GM21381 (cell line): ENCODE measurements around the gene SH3RF3.

Source experiments
- ATAC-seq: cut with Tn5 transposase; IDR thresholded peaks from one replicate; pipeline ENCODE4 v1.9.1; 2021; ENCODE audit warnings: mild to moderate bottlenecking, moderate library complexity; ENCODE audit not compliant: unreplicated experiment

The SH3RF3 gene

DNA sequence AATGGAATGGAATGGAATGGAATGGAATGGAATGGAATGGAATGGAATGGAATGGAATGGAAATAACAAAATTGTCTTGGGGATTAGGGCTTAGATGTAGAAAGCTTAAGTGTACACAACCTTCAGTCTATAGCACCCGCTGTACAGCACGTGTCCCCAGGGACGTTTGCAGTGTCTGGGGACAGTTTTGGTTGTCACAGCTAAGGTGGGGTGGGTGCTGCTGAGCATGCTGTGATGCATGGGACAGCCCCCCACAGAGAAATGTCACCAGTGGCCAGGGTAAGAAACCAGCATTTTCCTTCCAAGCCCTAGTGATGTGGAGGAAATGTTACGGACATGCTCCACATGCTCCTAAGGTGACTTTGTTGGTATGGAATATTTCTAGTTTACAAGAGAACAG is 70.8 kb downstream of the SH3RF3 start:
- ATAC-seq: no peak

DNA sequence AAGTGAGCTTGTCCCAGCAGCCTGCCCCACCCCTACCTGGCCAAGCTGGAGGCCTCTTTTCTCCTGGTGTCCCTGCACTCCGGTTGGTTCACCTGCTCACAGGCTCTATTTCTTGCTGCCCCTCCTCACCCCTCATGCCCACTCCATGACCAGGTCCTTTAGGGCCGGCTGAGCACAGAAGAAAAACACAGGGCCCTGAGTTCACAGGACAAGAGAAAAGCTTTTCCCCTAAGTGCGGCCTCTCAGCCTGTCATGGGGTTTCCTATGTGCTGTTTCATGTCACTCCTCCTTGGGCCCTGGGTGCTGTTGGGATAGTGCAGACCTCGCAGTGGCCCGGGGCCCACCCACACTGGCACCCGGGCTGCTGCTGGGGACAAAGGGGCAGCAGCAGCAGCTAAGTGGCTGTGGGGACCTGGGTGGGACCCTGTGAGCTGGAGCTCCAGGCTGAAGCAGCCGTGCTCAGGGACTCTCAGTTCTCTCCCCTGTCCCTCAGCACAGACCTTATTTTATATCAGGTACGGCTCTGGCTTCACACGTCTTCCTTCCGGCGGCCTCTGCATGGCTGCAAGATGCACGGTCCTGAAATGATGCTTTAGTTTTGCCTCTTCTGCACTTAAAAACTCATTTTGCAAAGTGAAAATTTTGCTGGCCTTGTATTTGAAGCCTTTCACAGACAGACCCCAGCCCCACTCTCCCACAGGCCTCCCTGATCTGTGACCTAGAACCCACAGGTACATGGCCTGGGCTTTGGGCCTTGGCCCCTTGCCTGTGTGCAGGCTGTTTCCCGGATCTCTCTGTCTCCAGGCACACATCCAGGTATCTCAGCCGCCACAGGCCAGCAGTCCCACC is 71.8 kb downstream of the SH3RF3 start:
- no peak for ATAC-seq

DNA sequence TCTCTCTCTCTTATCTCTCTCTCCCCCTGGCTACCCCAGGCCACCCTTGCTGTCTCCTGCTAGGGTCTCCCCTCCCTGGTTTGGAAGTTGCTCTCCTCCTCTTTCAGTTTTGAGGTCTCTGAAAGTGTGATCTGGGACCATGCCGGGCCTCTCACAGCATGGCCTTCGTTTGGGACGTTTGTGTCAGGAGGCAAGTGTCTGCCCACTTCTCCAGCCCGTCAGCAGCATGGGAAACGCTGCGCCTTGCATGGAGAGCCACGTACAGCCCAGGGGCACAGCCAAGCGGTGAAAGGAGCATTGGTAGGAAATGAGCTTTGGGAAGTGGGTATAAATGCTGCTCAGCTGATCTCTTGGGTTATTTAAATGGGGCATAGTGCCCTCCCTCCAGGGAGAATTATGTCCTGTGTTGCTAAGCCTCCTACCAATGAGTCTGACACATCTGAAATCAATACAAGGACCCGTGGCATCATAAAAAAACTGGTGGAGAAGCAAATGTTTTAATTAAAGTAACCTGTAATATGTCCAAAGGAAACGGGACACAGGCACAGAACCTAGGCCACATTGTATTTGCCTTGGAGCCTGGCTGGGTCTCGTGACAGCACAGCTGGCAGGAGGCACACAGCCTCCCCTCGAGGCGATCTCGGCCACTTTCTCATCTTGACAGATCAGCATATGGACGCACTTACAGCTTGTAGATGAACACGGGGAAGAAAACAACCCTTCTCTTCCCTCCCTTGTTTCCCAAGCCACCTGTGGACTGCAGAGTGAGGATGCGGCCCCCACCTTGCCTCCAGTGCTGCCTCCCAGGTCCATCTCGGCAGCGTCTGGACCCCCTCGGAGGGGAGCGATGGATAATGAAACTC is 72.7 kb downstream of the SH3RF3 start:
- ATAC-seq: no peak

DNA sequence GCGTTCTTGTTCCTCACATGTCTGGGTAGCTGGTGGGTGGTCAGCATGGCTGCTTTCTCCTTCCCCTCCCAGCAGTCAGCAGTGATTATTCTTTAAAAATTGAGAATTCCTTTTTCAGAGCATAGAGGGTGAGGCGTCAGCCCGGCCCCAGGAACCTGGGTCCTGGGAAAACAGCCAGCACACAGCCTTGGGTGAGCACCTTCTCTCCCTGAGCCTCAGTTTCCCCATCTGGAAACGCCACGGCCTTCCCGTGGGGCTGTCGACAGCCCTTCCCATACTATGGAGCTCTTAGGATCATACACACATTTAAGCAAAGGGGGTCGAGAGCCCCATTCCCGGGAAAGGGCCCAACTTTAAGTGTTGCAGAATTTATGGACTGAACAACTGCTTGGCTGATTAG is 73.5 kb downstream of the SH3RF3 start:
- ATAC-seq: no peak

DNA sequence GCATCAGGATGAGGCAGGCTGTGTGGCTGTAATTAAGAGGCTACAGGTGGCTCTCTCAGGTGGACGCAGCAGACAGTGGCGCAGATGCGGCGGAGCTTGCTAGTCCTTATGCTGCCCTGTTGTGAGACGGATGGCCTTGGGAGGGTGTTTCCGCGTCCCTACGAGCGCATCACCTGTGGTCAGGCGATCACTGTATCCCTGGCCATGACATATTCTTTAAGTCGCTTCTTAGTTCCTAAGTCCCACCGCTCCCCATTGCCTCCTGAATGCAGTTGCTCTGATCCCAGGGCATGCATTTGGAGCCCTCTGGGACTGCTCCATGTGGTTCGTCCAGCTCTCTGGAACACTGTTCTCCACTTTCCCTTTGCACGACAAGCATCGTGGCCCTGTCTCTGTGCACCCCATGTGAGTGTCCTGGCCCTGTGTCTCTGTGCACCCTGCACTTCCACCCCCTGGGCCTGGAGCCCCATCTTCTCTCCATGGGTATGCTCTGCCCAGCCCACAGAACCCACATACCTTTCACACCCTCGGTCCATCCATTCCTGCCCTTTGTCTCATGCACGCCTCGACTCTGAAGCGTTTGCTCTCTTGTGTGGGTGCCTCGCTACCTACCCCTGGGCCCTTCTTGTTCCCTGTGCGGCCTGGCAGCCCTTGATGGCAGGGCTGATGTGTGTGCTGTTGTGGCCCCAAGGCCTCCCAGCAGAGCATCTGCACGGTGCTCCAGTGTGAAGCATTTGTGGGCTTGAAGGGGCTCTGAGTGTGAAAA is 74.4 kb downstream of the SH3RF3 start:
- ATAC-seq: no peak

DNA sequence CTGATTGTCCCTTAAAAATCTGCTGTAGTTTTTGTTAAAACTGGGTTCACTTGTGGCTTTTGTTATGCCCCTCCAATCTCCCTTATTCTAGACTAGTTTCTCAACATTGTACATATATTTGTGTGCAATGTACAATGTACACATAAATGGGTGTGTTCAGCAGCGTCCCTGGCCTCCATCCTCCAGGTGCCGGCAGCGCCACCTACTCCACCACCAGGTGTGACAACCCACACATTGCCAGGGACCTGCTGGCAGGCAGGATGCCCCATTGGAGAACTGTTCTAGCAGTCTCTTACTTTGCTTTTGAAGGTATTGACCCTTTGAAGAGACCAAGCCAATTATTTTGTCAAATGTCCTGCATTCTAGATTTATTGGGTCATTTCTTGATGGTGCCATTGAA is 75.4 kb downstream of the SH3RF3 start:
- no peak for ATAC-seq

DNA sequence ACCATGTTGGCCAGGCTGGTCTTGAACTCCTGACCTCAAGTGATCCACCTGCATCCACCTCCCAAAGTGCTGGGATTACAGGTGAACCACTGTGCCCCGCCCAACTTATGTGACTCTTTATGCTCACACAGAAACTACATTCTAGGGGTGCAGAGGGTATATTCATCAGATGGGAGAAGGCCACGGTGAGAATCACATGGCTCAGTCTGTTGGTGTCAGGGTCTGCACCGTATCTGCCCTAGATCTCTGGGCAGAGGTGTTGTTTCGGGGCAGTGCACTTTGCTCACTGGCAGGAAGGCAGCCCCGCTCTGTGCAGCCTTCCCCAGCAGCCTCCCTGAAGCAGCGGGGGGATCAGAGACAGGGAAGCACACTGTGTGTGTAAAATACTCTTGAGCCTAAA is 76.4 kb downstream of the SH3RF3 start:
- ATAC-seq: no peak

DNA sequence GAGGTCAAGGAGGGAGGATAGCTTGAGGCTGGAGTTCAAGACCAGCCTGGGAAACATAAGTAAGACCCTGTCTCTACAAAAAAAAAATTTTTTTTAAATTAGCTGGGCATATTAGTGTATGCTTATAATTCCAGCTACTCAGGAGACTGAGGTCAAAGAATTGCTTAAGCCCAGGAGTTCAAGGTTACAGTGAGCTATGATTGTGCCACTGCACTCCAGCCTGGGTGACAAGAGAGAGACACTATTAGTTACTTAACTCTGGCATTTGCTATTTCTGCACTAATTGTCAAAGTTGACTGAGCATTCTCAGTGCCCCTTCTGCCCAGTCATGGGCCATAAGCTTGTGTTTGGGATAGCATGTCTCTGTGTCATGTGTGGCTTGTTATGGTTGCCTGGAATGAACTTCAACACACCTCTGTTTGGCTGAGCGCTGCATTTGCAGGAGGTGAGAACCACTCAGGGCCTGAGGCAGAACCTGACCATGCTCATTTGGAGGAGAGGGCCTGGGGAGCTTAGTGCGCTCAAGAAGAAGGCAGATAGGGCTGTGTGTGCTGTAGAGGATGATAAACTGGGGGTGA is 77.7 kb downstream of the SH3RF3 start:
- ATAC-seq: no peak

DNA sequence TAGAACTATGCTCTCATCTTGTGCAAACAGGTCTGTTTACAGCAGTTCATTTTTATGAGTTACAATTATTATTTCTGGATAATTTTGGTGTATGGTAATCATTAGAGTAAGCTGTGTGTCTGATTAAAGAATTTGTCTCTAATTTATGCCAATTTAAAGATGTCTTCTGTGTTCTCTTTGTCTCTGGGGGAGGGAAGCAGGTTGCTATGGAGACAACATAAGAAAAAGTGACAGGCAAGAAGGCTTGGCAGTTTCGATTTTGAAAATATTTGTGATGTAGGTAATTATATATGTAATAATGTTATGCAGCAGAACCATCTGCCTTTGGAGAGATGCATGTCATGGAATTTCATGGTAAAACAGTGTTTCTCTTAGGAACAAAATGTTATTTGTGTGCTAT is 78.2 kb downstream of the SH3RF3 start:
- no peak for ATAC-seq

DNA sequence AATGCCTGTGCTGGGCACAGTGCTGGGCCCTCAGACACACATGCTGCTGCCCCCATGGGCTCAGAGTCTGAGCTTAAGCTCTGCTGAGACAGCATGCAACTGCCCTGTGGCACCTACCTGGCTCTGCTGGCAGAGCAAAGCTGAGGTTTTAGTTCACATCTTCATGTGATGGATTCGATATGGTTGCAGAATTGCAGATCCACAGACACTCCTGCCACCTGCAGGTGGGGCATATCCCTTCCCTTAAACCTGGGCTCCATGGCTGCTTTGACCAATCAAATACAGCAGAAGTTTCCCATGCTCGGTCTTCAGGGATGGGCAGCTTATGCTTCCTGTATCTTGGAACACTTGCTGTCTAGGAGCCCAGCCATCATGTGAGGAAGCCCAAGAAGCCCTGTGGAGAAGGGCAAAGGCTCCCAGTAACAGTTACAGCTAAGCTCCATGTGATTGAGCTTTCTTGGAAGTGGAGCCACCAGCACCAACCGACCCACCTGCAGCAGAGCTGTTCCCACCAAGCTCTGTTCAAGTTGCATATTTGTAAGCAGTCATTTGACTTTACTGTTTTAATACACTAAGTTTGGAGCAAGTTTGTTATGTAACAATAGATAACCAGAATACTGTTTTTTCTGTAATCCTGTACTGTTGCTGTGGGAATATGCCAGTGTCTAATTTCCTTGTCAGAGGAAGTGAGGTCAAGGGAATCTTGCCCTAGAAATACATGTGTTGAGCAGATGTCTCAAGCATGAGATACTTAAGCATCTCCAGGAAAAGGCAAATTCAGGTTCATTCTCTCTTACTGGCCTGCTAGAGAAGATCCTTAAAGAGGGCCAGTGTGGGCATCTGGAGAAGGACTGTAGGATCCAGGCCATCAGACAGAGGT is 79.3 kb downstream of the SH3RF3 start:
- ATAC-seq: no peak

DNA sequence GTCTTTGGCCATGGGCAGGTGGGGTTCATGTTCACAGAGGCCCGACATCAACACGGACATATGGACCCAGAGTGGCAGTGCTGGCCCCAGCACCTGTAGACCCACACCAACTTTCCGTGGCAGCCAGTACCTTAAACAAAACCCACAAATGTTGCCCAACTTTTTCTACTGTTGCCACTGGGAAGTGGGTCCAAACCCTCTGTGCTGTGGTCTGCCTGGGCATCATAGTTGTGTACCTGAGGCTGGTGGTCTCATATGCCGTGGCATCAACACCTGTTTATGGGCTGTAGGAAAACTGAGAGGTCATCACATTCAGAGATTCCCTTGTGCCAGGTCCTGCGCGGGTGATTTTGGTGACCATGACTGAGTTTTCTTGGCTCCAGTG is 79.9 kb downstream of the SH3RF3 start:
- ATAC-seq: no peak

DNA sequence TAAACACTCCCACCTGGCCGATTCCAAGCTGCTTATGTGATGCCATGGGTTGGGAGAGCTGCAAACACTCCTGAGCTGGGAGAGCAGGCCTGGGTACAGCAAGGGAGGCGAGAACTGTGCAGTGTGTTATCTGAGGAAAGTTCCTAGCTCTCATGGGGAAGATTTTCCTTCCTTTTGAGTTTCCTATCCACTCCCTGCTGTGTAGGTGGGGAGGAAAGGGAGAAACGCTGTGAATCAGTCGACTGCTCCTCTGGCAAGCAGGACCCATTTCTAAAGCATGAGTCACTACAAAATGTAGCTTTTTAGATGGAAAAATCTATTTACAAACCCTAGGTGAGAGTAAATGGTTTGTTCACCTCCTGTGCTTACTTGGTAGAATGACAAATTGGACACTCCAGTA is 80.4 kb downstream of the SH3RF3 start:
- ATAC-seq: no peak

DNA sequence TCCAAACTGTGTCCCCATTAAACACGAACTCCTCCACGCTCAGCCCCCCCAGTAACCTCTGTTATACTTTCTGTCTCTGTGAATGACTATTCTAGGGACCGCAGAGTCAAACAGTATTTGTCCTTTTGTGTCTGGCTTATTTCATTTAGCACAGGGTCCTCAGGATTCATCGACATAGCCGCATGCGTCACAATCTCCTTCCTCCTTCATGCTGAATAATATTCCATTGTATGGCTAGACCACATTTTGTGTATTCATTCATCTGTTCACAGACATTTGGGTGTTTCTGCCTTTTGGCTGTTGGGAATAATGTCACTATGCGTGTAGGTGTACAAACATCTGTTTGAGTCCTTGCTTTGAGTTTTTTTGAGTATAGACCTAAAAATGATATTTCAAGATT is 80.9 kb downstream of the SH3RF3 start:
- no peak for ATAC-seq

DNA sequence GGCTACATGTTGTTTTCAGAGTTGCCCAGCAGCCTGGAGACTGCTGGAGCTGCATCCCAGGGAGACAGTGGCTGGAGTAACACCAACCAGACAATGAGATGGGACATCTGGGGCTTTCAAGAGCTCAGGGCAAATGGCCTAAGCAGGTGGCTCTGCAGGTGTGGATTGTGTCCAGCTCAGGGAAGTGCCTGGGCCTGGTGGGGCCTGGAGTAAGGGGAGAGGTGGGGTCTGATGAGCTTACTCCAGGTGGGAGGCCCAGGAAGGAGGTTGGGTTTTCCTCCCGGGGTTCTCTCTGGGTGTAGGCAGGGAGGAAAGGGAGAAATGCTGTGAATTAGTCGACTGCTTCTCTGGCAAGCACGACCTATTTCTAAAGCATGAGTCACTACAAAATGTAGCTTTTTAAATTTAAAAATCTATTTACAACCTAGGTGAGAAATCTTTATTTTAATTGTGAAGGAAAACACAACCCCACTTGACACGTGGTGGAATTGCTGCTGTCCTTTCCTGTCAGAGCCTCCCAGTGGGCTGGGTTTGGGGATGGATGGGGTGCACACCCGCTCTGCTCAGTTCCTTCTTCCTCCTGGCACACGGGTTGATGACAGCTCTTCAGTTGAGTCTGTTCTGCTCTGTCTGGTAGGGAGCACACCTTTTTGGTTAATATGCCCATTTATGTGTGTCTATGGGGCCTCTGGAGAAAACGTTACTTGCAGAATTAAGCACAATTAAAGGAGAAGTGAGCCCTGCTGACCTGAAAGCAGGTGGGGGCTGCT is 81.6 kb downstream of the SH3RF3 start:
- ATAC-seq: no peak

DNA sequence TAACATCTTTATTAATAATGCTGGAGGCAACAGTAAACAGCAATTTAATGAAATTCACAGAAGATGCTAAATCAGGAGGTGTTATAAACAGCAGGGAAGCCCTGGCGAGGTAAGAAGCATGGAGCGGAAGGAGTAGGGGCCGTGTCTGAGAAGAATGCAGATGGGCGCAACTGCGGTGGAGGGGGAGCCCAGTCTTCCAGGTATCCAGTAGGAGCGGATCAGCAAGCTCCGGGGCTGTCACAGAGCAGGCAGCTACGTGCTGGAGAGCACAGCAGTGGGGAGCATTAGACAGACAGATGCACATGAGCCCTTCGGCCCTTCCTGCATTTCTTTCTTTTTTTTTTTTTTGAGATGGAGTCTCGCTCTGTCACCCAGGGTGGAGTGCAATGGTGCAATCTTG is 82.3 kb downstream of the SH3RF3 start:
- ATAC-seq: no peak

DNA sequence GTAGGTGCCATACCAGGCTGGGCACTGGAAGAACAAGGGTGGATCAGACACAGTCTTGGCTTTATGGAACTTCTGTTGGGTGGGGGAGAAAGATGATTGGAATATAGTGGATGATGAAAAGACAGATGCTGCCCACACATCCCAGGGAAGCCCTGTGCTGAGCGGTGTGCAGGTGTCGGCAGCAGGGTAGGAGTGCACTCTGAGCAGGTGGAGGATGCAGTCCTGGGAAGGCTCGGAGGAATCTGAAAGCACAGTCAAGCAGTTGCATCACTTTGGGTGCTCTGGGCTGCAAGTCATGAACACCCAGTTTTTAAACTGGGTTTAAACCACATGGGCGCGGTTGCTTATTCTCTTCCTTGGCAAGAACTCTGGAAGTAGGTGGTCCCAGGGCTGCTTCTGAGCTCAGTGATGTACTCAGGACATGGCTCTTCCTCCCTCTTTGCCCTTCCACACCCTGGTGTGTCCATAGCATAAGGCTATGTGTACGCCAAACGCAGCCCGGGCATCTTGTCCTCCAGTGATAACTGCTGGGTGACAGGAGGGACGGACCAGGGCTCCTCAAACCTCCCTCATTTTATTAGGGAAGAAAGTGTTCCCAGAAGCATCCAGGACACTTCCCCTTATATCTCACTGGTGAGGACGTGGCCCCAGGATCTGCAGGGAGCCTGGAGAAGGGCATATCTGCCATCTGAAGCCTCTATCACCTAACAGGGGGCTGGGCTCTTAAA is 84.0 kb downstream of the SH3RF3 start:
- ATAC-seq: no peak

DNA sequence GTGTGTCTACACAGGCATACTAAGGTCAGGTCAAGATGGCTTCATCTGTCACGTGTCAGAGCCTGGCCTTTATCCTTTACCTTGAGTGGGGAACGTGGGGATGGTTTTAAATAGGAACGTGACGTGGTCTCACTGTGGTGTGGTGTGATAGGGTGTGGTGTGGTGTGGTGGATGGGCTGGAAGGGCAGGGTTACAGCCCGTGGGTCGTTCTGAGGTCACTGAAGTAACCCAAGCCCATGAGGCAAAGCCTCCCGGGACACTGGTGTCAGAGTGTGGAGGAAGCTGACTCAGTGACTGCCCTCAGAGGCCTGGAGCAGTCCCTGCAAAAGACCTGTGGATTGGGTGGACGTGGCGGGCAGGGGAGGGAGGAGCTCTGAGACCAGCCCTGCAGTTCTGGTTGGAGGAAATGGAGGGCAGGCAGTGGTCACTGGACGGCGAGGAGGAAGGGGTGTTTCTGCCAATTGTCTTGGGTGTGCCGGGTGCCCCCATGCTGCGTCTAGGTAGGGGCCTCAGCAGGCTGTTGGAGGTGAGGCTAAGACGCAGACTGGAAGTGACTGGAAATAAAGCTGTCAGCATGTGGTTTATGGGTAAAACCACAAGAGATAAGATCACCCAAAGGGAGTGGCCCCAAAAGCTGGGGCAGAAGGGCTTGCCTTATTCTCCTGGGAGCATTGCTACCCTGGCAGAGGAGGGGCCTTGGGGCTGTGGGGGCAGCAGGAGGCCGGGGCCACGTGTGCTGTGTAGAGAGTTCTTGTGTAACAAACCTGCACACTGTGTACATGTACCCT is 84.8 kb downstream of the SH3RF3 start:
- peak; percentile 63 for ATAC-seq
